A549 (cell line): ENCODE measurements around the gene CDYL2.

ENCODE experiments used
- CTCF ChIP-seq: fragments of >200 bp; sonication (Bioruptor Twin); formaldehyde crosslinking; IDR thresholded peaks from 3 replicates; pipeline ENCODE4 v1.5.1; 2016
- JUN ChIP-seq, 2 experiments: fragments of >200 bp; sonication (Bioruptor Twin); formaldehyde crosslinking; IDR thresholded peaks; 2 replicates in 1 of 2; 3 replicates in 1 of 2; pipeline ENCODE4 v1.6.1; 2016 to 2017
- POLR2A ChIP-seq: IDR thresholded peaks from 2 replicates; pipeline ENCODE4 v1.6.1; 2012; ENCODE audit warnings: mild to moderate bottlenecking, low read length
- TP53 ChIP-seq: fragments of 250-450 bp; sonication (Bioruptor Pico); IDR thresholded peaks from 2 replicates; pipeline ENCODE4 v1.5.0; 2021; ENCODE audit warnings: mild to moderate bottlenecking, moderate library complexity

GRCh38 chr16:80723091-80723490 is 81.3 kb downstream of the CDYL2 start:
- no peak for TF ChIP-seq JUN (IDR thresholded peaks at IDR 0.05)
- no peak for TF ChIP-seq CTCF
- no peak for TF ChIP-seq TP53 (CRISPR knock-in tag)
- TF ChIP-seq POLR2A: no peak
